Measurements from ENCODE around the gene RNFT2.
"Not testable (repeated sequence)": the region's sequence is repeated elsewhere in the genome, so short reads cannot be mapped to it uniquely, and the experiment has no call there.

Gene RNFT2

GRCh38 chr12:116798719-116799118 lies 60.6 kb downstream of the RNFT2 start:
- DNase-seq (no peak), ATAC-seq (no peak)

DNA sequence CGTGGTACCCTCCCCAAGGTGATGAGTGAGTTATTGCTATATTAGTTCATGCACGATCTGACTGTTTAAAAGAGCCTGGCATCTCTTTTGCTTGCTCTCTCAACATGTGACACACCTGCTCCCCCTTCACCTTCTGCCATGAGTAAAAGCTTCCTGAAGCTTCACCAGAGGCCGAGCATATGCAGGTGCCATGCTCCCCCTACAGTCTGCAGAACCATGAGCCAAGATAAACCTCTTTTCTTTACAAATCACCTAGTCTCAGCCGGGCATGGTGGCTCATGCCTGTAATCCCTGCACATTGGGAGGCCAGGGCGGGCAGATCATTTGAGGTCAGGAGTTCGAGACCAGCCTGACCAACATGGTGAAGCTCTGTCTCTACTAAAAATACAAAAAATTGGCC lies 61.8 kb downstream of the RNFT2 start:
- no peak for ATAC-seq
- DNase-seq = no peak

GRCh38 chr12:116800918-116801317 lies 62.8 kb downstream of the RNFT2 start:
- ATAC-seq = no peak
- DNase-seq = no peak

- DNase-seq = no peak
- no peak for ATAC-seq
Observed at GRCh38 chr12:116802018-116802417, 63.9 kb downstream of the RNFT2 start.

DNA sequence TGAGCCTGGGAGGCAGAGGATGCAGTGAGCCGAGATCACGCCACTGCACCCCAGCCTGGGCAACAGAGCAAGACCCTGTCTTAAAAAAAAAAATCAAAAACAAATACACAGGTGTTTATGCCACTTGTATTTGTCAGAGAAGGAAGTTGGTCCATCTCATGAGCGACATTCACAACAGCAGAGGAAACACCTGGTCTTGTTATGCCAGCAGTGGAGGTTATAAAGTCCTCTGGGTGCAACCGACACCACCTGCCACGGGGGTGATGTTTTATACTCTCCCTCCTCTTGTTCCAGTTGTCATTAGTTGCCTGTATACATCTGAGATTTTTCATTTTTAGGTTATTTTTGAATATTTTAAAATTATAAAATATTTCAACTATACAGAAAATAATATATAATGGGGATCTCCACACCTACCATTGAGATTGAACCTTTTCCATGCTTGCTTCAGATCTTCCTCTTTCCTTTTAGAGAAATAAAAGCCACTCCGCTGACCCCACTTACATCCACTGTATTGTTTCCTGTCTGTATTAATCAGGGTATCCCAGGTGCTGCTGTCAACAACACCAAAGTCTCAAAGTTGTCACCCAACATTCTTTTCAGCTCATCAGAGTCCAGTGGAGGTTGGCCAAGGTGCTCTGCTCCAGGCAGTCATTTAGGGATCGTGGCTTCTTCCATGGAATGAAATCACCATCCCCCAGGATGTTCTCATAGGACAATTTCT lies 65.1 kb downstream of the RNFT2 start:
- ATAC-seq (no peak), DNase-seq (no peak)

- DNase-seq (no peak), ATAC-seq (no peak)
Observed at GRCh38 chr12:116804051-116804450, 65.9 kb downstream of the RNFT2 start.

- no peak for DNase-seq
- no peak for ATAC-seq
Observed at GRCh38 chr12:116806845-116807440, 68.8 kb downstream of the RNFT2 start.

- DNase-seq (no peak), ATAC-seq (no peak)
Observed at GRCh38 chr12:116807546-116807945, 69.4 kb downstream of the RNFT2 start.

DNA sequence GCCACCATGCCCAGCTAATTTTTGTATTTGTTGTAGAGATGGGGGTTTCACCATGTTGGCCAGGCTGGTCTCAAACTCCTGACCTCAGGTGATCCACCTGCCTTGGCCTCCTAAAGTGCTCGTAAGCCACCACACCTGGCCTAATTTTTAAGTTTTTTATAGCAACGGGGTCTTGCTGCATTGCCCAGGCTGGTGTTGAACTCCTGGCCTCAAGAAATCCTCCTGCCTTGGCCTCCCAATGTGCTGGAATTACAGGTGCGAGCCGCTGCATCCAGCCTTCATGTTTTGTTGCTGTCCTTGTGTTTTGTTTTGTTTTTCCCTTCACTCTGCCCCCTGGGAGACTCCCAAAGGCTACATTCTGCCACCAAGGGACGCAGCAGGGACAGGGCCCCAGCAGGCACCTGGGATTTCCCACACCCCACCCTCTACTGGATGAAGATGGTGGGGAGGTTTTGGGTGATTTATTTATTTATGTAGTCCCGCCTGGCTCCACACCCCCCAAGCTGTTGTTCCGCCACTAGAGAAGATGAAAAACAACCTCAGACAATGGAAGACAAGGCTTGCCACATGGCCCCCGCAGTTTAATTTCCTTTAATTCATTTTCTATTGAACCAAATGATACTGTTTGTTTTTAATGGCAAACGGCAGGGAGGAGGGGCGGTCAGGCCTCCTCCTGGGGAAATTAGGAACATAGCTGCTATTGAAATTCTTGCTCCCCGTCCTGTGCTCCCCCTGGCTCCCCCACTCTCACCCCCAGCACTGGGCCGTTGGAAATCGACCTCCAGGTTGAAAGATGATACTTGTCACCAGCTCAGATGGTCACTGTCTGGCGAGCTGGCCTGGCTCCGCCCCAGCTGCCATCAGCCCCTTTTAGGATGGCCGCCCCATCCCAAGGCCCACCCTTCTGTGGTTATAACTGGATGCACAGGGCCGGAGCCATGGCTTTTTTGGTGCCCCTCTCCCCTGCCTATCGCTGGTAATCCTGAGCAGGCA lies 70.3 kb downstream of the RNFT2 start:
- DNase-seq (no peak), ATAC-seq (no peak)

- no peak for ATAC-seq
Observed at GRCh38 chr12:116812238-116812637, 74.1 kb downstream of the RNFT2 start.

DNA sequence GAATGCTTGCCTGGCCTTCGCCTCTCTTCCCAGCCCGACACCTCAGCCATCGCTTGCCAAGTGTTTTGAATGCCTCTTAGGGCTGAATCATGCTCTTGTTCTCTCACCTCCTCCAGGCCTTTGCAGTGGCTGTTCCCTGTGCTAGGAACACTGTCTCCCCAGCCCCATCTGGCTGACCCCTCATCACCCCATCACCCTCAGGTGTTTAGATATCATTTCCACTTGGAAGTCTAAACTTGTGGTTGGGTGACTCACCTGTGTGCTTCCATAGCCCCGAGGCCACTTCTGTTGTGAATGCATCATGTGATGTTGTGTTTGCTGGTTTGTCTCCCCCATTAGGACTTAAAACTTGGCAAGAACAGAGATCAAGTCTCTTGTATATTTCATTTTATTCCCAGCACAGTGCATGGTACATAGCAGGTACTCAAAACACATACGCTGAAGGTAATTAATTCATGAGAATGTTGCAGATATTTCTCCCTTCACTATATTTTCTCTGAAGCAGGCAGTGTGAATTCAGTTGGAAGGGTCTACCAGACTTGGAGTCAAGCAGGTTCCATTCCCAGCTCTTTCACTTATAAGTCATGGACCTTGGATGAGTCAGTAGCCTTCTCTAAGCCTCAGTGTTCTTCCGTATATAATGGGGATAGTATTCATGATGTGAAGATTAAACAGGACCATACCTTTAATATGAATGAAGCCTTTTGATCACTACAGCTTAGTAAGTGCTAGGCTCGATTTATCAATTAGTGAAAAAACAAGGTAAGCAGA lies 75.3 kb downstream of the RNFT2 start:
- no peak for ATAC-seq
- DNase-seq = no peak

More at GRCh38 chr12:116812238-116812637, 74.1 kb downstream of the RNFT2 start:
- DNase-seq = no peak

DNA sequence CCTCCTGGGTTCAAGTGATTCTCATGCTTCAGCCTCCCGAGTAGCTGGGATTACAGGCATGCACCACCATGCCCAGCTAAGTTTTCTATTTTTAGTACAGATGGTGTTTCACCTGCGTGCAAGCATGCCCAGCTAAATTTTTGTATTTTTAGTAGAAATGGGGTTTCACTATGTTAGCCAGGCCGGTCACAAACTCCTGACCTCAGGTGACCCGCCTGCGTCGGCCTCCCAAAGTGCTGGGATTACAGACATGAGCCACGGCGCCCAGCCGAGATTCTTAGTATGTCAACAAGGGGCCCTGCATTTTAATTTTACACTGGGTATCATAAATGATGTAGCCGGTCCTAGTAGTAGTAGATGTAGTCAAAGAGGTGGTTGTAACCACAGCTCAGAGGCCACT lies 76.7 kb downstream of the RNFT2 start:
- not testable (repeated sequence) for DNase-seq, ATAC-seq

DNA sequence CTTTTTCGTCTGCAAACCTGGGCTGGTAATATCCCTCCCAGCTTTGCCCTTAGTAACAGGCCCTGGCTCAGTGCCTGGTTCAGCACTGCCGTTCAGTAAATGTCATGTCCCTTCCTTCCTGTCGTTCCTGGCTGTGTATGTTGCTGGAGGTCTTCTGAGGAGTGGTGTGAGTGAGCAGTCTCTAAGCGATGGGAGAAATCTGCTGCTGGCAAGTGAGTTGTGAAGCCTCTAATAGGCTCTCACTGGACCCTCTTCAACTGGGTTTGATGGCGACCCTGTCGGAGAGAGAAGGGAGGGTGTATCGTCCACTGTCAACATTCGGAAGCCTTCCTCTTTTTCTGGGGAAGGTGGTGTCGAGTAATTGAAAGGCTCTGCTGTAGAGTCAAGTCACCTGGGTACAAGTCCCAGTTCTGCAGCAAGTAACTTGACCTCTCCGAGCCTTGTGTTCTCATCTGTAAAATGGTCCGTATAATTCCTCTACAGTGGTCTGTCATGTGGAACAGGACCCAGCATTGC lies 80.3 kb downstream of the RNFT2 start:
- peak; percentile 29 for ATAC-seq
- peak; percentile 19 for DNase-seq

DNA sequence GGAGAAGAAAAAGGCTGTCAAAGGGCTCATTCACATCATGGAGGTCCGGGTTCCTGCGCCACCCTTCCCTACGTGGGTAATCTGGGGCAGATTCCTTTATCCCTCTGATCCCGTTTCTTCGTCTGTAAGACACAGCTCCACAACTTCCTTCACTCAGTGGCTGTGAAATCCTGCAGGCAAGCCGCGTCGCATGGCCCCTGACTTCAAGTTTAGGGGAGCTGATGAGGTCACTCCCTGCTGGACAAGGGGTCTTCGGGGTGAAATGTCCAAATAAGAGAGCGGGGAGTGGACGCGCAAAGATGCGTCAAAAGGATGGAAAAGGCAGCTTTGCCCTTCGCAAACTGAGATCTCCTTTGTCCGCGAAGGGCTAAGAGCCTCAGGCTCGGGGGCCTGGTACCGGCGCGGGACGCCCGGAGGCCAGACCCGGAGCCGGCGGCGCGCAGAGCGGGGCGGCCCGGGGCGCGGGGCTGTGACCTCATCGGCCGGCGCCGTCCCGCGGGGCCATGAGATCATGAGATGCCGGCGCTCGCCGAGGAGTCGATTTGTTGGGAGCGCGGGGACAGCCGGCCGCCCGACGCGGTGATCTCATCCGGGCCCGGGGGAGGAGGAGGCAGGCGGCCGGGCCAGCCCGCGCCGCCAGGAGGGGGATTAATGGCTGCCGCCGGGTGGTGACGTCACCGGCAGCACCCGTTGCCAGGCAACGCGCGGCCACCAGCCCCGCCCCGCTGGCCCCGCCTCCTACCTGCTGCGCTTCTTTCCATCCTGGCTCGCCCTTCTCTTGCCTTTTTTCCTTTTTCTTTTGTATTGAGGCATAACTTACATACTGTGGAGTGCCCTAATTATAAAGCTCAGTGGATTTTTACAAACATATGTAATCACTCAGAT lies 81.1 kb downstream of the RNFT2 start:
- peak; percentile 92 for DNase-seq
- ATAC-seq = peak; percentile 96

GRCh38 chr12:116820064-116820656 lies 82.0 kb downstream of the RNFT2 start:
- DNase-seq (no peak), ATAC-seq (no peak)

DNA sequence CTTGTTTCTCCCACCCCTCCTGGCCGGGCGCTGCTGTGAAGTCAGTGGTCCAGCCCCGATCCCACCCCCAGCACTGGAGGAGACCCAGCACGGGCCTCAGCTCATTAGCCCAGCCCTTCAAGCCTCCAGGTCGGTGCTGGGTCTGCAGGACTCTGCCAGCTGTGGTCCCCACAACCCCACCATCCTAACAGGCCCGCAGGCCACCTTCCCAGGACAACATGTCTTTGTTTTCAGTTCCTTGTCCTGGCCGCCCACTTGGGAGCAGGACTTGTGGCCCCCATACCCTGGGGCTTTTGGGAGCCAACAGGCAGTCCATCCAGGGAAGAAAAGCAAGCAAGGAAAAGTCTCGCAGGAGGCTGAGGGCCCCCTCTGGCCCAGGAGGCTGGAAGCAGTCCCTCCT lies 83.2 kb downstream of the RNFT2 start:
- ATAC-seq = no peak
- no peak for DNase-seq

DNA sequence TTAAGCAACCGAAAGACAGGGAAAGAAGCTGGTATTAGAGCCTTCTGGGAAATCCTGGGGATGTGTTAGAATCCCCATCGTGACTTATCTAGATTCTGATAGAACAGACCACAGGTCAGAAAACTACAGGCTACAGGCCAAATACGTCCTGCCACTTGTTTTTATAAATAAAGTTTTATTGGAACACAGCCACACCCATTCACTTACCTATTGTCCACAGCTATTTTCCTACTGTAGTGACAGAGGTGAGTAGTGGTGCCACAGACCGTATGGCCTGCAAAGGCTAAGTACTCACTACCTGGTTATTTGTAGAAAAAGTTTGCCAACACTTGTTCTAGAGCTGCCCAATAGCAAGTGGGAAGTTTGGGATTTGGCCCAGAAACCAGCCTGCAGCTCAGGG lies 89.3 kb downstream of the RNFT2 start:
- no peak for ATAC-seq

GRCh38 chr12:116832353-116832752 lies 94.2 kb downstream of the RNFT2 start:
- DNase-seq (no peak), ATAC-seq (no peak)

More for the DNA sequence above, 89.3 kb downstream of the RNFT2 start:
- DNase-seq = no peak

DNA sequence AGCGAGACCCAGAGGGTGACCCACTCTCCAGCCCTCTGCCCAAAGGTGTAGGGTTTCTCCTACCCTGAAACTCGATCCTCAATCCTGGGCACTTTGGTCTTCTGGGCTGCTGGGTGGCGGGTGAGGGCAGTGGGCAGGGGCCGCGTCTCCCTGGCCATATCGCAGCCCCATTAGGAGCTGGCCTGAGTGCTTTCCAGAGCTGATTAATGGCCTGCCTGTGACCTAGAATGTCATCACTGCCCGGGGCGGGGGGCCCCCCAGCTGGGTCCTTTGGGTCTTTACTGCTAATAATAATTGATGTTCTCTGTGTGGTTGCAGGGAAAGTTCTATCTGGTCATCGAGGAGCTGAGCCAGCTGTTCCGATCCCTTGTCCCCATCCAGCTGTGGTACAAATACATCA lies 95.4 kb downstream of the RNFT2 start:
- no peak for DNase-seq
- no peak for ATAC-seq

DNA sequence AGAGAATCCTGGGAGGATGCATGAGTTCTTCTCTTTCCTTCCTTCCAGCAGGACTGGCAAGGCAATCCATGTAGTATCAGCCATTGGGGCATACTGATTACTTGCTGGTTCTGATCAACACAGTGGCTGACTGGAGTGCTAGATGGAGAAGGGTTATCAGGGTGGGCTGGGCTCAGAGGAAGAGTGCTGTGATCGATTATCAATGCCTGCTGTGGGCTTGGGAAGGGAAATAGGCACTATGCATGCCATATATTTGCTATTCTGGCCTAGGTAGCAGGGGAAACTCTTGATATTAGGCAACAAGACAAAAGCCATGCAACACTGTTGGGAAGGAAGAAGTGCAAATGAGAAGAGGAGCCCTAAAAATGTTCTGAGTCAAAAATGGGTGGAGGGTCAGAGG lies 97.4 kb downstream of the RNFT2 start:
- ATAC-seq (no peak), DNase-seq (no peak)
